Activated CD4-positive, alpha-beta memory T cell treated with anti-CD3 and anti-CD28 coated beads for 36 hours (primary cell): ENCODE results near the gene ZNF609. TPM values are rescaled to one million over a fixed set of nuclear protein-coding genes. Genes with fewer than 3 reads are reported as not detected.
"Not testable (repeated sequence)": the region's sequence is repeated elsewhere in the genome, so short reads cannot be mapped to it uniquely, and the experiment has no call there.

Source experiments
- CTCF ChIA-PET: fragments of 350-600 bp; sonication (Branson Sonifier 250); formaldehyde crosslinking; loops from one replicate; lab custom pipeline; 2021; ENCODE audit warnings: antibody characterized with exemption, inconsistent platforms; lab: Charles Lee
- POLR2A ChIA-PET: fragments of 350-600 bp; sonication (Branson Sonifier 250); formaldehyde crosslinking; loops from one replicate; lab custom pipeline; 2021; ENCODE audit warnings: antibody characterized with exemption; lab: Charles Lee
- DNase-seq: peaks from one replicate; pipeline ENCODE4 v3.0.0-alpha.2; 2020
- H3K27ac Mint-ChIP-seq: one replicate; pipeline ENCODE4 v1.8.0; 2021; ENCODE audit warnings: mixed read lengths
- H3K27me3 Mint-ChIP-seq: one replicate; pipeline ENCODE4 v1.8.0; 2021; ENCODE audit warnings: mixed read lengths
- H3K36me3 Mint-ChIP-seq: one replicate; pipeline ENCODE4 v1.8.0; 2021; ENCODE audit warnings: mixed read lengths
- H3K4me1 Mint-ChIP-seq: one replicate; pipeline ENCODE4 v1.8.0; 2021; ENCODE audit warnings: low read depth, mixed read lengths
- H3K4me3 Mint-ChIP-seq: one replicate; pipeline ENCODE4 v1.8.0; 2021; ENCODE audit warnings: mild to moderate bottlenecking, mixed read lengths
- H3K9me3 Mint-ChIP-seq: one replicate; pipeline ENCODE4 v1.8.0; 2021; ENCODE audit warnings: mixed read lengths
- intact Hi-C: fragments of 100-400 bp; cut with micrococcal nuclease; formaldehyde crosslinking; loops from one replicate; pipeline ENCODE4 v1.15.1; 2023
- total RNA-seq, 2 experiments: library from RNA; stranded (reverse); gene quantifications; one replicate each; pipeline ENCODE4 v1.2.3, GENCODE V29; 2021

Gene ZNF609
- total RNA-seq, 2 experiments from 2014 or later = 38.5 to 38.7 TPM

DNA sequence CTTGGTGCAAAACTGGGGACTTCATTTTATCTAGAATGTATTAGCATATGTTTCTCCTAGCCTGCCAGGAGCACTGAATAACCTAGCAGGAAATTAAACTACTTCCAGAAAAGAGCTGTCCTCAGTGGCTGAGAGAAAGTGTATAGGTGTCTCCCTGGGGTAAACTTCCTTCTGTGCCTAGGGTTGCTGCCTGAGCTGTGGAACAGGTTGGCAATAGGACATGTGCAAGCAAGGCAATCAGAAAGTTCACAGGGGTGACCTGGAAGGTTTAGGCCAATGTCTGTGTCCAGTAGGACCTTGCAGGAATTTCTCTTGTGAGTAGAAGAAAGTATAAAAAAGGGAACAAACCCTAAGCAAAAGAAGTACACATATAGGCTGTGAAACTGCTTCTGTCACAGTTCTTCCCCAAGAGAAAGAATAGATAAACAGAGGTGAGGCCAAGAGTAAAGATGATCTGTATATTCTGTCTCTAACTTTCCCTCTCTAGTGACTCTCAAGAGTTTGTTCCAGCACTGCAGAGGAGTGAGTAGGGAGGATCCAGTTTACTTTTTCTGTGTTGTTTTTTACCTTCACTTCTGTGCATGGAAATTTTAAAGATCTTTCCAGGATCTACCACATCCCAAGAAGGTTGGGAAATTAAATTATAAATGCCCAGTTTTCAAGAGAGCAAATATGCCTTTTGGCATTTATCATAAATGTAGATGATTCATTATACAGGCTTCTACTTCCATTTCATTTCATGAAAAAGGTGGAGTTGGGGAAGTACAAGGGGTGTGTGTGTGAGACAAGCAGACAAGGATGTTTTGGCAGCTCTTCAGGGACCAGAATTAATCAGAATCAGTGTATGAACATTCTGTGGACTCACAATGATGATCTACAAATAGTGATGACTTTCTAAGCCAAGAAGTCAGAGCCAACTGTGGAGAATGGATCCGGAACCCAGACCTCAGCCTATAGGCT lies 159.8 kb downstream of the ZNF609 start:
- CTCF ChIA-PET = interaction anchor here (1.4 kb wide), 1 partner anchor 108 kb away, joined by 3 read pairs; no protein-coding TSS in a partner anchor
- H3K36me3 Mint-ChIP-seq = peaks cover 9% of the 10 kb centered on the region
- no peak for DNase-seq
- peak overlapping the region; percentile 85 for H3K27ac Mint-ChIP-seq
- intact Hi-C loops = loop anchor here (1.0 to 5.0 kb wide), 4 partner anchors 14 to 189 kb away; no protein-coding TSS in a partner anchor
- H3K4me1 Mint-ChIP-seq = peaks cover 83% of the 10 kb centered on the region
- no peaks in the 10 kb centered on the region for H3K9me3 Mint-ChIP-seq
- H3K4me3 Mint-ChIP-seq = peak overlapping the region; percentile 2
- no peaks in the 10 kb centered on the region for H3K27me3 Mint-ChIP-seq
- POLR2A ChIA-PET = interaction anchor here (0.5 to 1.4 kb wide), 2 partner anchors 14 to 336 kb away, joined by 3 to 5 read pairs; no protein-coding TSS in a partner anchor

DNA sequence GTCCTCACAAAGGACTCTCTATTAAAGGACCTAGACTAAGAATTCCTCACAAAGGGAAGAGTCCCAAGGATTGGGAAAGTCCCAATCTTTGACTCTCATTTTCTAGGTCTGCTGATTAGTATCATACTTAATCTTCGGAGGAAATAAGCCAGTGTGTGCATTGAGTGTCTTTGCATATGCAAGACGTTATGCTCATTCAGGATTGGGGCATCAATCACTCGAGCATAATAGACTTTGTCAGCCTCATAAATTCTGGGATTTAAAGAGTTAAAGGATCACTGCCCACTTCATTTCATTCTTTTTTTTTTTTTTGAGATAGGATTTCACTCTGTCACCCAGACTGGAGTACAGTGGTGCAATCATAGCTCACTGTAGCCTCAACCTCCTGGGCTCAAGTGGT lies 160.7 kb downstream of the ZNF609 start:
- Mint-ChIP-seq H3K4me3 (no peak overlapping the region), H3K36me3 (peaks cover 10% of the 10 kb centered on the region), H3K27me3 (no peaks in the 10 kb centered on the region), H3K27ac (peak overlapping the region; percentile 85), H3K4me1 (peaks cover 77% of the 10 kb centered on the region), H3K9me3 (no peaks in the 10 kb centered on the region)
- intact Hi-C loops = loop anchor here (2.0 to 5.0 kb wide), 2 partner anchors 76 to 190 kb away; no protein-coding TSS in a partner anchor
- DNase-seq = no peak
- POLR2A ChIA-PET = interaction anchor here (1.4 kb wide), 1 partner anchor 13 kb away, joined by 5 read pairs; no protein-coding TSS in a partner anchor
- CTCF ChIA-PET = no interaction called here

DNA sequence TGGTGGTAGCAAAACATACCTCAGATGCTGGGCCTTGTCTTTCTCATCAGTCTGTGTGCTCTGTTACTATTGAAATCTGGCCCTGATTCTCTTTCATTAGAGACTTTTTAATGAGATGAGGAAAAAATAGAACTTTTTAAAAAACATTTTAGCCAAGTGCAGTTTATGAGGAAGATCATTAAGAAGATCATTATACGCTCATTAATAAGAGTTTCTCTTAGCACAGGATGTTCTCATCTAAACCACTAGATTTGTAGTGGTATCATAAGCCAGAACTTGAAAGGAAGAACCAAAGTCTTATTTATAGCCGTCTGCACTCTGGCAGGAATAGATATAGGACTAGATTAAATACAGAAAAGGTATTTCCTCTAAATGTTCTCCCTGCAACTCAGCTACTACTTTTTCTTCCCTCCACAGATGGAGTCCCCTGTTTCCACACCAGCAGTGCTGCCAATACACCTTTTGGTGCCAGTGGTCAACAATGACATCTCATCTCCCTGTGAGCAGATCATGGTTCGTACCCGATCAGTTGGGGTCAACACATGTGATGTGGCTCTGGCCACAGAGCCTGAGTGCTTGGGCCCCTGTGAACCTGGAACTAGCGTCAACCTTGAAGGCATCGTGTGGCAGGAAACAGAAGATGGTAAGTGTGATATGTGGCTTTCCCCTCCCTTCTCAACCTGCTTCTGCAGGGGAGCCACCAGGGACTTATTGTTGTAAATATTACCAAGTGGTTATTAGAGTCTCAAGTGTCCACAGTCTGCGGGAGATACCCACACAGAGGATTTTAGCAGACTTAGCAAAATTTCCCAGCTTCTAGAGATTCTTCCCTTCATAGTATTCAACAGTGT lies 162.3 kb downstream of the ZNF609 start:
- Mint-ChIP-seq H3K27ac (peak overlapping the region; percentile 90), H3K9me3 (no peaks in the 10 kb centered on the region), H3K4me3 (peak overlapping the region; percentile 24), H3K27me3 (no peaks in the 10 kb centered on the region), H3K4me1 (peaks cover 88% of the 10 kb centered on the region), H3K36me3 (peaks cover 13% of the 10 kb centered on the region)
- ChIA-PET POLR2A (interaction anchor here (1.0 kb wide), 1 partner anchor 11 kb away, joined by 3 read pairs; no protein-coding TSS in a partner anchor), CTCF (interaction anchor here (1.1 to 1.6 kb wide), 3 partner anchors 10 to 28 kb away, joined by 3 to 4 read pairs (median 3); no protein-coding TSS in a partner anchor)
- peak; percentile 63 for DNase-seq
- intact Hi-C loops = loop anchor here (2.0 to 5.0 kb wide), 2 partner anchors 26 to 75 kb away; no protein-coding TSS in a partner anchor

DNA sequence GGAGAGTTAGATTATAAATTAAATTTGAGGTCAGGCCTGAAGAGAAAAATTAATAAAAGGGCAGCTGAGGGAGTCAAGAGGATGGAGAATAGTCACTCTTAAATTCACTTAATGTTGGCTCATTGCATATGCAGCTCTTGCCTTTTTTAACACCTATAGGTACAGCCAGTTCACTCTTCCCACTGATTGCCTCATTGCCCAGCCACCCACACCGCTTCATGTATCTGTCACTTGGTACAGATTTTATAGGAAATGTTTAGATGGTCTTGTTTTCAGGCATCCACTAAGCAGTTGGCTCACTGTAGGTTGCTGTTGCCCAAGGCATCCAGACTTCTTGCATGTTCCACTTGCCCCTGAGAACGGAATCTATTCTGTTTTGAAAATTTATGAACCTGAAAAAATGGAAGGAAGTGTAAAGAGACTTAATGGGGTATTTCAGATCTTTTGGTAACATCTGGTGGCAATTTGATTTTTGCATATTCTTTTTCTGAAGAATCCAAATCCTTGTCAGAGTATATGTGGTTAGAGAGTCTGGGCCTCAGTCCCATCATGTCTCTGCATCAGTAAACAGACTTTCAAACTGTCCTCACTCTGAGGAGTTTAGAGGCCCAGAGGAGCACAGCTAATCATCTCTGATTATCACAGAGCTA lies 163.1 kb downstream of the ZNF609 start:
- Mint-ChIP-seq H3K27ac (peak overlapping the region; percentile 90), H3K36me3 (peaks cover 13% of the 10 kb centered on the region), H3K4me3 (no peak overlapping the region), H3K4me1 (peaks cover 82% of the 10 kb centered on the region), H3K27me3 (no peaks in the 10 kb centered on the region), H3K9me3 (no peaks in the 10 kb centered on the region)
- peak; percentile 73 for DNase-seq
- intact Hi-C loops = loop anchor here (2.0 to 5.0 kb wide), 2 partner anchors 27 to 74 kb away; no protein-coding TSS in a partner anchor
- ChIA-PET POLR2A (interaction anchor here (1.0 kb wide), 1 partner anchor 11 kb away, joined by 3 read pairs; no protein-coding TSS in a partner anchor), CTCF (interaction anchor here (1.1 to 1.6 kb wide), 3 partner anchors 10 to 28 kb away, joined by 3 to 4 read pairs (median 3); no protein-coding TSS in a partner anchor)

GRCh38 chr15:64624242-64624641 lies 163.9 kb downstream of the ZNF609 start:
- H3K9me3 Mint-ChIP-seq = no peaks in the 10 kb centered on the region
- intact Hi-C loops = loop anchor here (5.0 kb wide), 1 partner anchor 73 kb away; no protein-coding TSS in a partner anchor
- peaks cover 79% of the 10 kb centered on the region for H3K4me1 Mint-ChIP-seq
- peak overlapping the region; percentile 90 for H3K27ac Mint-ChIP-seq
- no peak overlapping the region for H3K4me3 Mint-ChIP-seq
- DNase-seq = no peak
- CTCF ChIA-PET = interaction anchor here (1.5 kb wide), 1 partner anchor 10 kb away, joined by 3 read pairs; no protein-coding TSS in a partner anchor
- POLR2A ChIA-PET = no interaction called here
- peaks cover 13% of the 10 kb centered on the region for H3K36me3 Mint-ChIP-seq
- no peaks in the 10 kb centered on the region for H3K27me3 Mint-ChIP-seq

DNA sequence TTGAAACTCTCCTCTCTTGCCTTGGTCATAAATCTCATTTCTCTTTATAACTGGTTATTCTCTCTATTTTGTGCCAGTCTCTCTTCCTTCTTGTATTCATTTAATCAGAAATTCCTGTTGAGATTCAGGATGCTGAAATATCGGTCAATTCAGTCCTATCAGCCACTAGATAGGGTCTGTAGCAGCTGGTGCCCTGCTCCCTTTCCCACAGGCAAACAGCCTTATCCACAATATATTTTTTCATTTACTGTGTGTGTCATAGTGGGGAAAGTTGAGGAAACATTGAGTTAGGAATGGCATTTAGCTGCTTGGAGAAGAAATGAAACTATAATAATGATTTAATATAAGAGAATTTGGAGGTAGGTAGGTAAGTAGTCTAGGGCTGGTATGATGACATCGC lies 168.7 kb downstream of the ZNF609 start:
- ChIA-PET CTCF (no interaction called here), POLR2A (interaction anchor here (0.9 kb wide), 1 partner anchor 32 kb away, joined by 3 read pairs; no protein-coding TSS in a partner anchor)
- intact Hi-C loops = no loop called here
- Mint-ChIP-seq H3K4me3 (no peak overlapping the region), H3K27ac (no peak overlapping the region), H3K27me3 (no peaks in the 10 kb centered on the region), H3K36me3 (peaks cover 8% of the 10 kb centered on the region), H3K4me1 (peaks cover 54% of the 10 kb centered on the region), H3K9me3 (no peaks in the 10 kb centered on the region)
- DNase-seq = no peak

DNA sequence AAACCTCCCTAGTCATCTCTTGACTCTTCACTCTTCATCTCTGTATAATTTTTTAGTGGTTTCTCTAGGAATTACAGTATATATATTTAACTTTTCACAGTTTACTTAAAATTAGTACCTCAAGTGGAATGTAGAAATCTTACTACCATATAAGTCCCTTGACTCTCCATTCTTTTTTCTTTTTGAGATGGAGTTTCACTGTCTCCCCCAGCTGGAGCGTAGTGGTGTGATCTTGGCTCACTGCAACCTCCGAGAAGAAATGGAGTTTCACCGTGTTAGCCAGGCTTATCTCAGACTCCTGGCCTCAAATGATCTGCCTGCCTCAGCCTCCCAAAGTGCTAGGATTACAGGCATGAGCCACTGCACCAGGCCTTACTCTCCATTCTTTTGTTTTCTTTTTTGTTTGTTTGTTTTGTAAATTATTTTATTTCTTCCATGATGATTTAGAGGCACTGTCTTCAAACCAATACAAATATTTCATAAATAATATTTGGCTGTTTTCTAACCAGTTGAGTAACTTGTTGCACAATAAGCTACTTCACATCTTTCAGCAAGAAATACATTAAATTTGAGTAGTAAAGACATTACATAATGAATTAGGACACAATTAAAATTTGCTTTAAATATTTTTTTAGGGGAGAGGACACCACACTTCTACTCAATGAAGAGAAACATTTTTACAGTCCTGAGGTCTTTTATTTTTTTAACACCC lies 170.2 kb downstream of the ZNF609 start:
- H3K4me3 Mint-ChIP-seq = no peak overlapping the region
- CTCF ChIA-PET = no interaction called here
- H3K27ac Mint-ChIP-seq = no peak overlapping the region
- intact Hi-C loops = loop anchor here (10.0 kb wide), 1 partner anchor 96 kb away; no protein-coding TSS in a partner anchor
- peaks cover 6% of the 10 kb centered on the region for H3K36me3 Mint-ChIP-seq
- no peaks in the 10 kb centered on the region for H3K27me3 Mint-ChIP-seq
- H3K4me1 Mint-ChIP-seq = peaks cover 59% of the 10 kb centered on the region
- no peaks in the 10 kb centered on the region for H3K9me3 Mint-ChIP-seq
- DNase-seq = no peak
- POLR2A ChIA-PET = no interaction called here

GRCh38 chr15:64632639-64633038 lies 172.3 kb downstream of the ZNF609 start:
- H3K27ac Mint-ChIP-seq, POLR2A ChIA-PET, DNase-seq, H3K4me3 Mint-ChIP-seq, H3K27me3 Mint-ChIP-seq: not testable (repeated sequence)
- H3K4me1 Mint-ChIP-seq = peaks cover 58% of the 10 kb centered on the region
- peaks cover 17% of the 10 kb centered on the region for H3K36me3 Mint-ChIP-seq
- peaks cover 10% of the 10 kb centered on the region for H3K9me3 Mint-ChIP-seq
- intact Hi-C loops = loop anchor here (10.0 kb wide), 1 partner anchor 98 kb away; no protein-coding TSS in a partner anchor
- CTCF ChIA-PET = interaction anchor here (0.8 kb wide), 1 partner anchor 9 kb away, joined by 3 read pairs; no protein-coding TSS in a partner anchor

- ChIA-PET POLR2A (interaction anchor here (1.1 to 2.2 kb wide), 2 partner anchors 11 to 18 kb away, joined by 3 to 7 read pairs; no protein-coding TSS in a partner anchor), CTCF (interaction anchor here (0.8 kb wide), 1 partner anchor 10 kb away, joined by 3 read pairs; no protein-coding TSS in a partner anchor)
- Mint-ChIP-seq H3K27me3 (no peaks in the 10 kb centered on the region), H3K4me1 (peaks cover 59% of the 10 kb centered on the region), H3K4me3 (no peak overlapping the region), H3K9me3 (peaks cover 11% of the 10 kb centered on the region), H3K36me3 (peaks cover 22% of the 10 kb centered on the region), H3K27ac (peak overlapping the region; percentile 23)
- intact Hi-C loops = loop anchor here (10.0 kb wide), 1 partner anchor 99 kb away; no protein-coding TSS in a partner anchor
- DNase-seq = no peak
Measured at GRCh38 chr15:64633332-64633731, 173.0 kb downstream of the ZNF609 start.

DNA sequence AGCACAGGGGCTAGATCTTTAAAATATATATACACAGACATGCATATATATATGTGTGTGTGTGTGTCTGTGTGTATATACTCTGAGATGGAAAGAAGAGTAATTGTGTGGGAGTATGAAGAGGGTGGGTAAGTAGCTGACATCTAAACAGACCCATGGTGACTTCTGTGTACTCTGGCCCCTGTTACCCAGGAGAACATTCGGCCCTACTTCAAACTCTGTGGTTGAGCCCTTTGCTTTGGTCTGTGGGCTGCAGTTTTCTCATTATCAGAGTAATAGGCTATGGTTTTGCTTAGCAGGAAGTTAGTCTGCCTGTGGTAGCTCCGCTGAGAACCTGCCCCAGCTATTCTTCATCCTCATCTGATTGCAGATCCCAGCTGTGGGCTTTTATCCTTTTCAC lies 173.6 kb downstream of the ZNF609 start:
- H3K4me3 Mint-ChIP-seq = peak overlapping the region; percentile 12

More for the DNA sequence above, 173.6 kb downstream of the ZNF609 start:
- CTCF ChIA-PET = interaction anchor here (1.0 to 2.3 kb wide), 4 partner anchors 11 to 247 kb away, joined by 3 to 12 read pairs (median 4); partner anchors contain the start of gene TRIP4
- POLR2A ChIA-PET = interaction anchor here (0.9 to 2.2 kb wide), 4 partner anchors 11 to 172 kb away, joined by 3 to 7 read pairs (median 6); no protein-coding TSS in a partner anchor
- Mint-ChIP-seq H3K36me3 (peaks cover 22% of the 10 kb centered on the region), H3K27ac (peak overlapping the region; percentile 72), H3K9me3 (peaks cover 11% of the 10 kb centered on the region), H3K27me3 (no peaks in the 10 kb centered on the region), H3K4me1 (peaks cover 57% of the 10 kb centered on the region)
- intact Hi-C loops = loop anchor here (1.0 to 10.0 kb wide), 4 partner anchors 14 to 99 kb away; no protein-coding TSS in a partner anchor
- DNase-seq = peak; percentile 67
